CD4-positive, alpha-beta T cell treated with Interleukin-15 for 1 hour (primary cell): ENCODE data around the gene CDCP2.
"Not testable (repeated sequence)": the region's sequence is repeated elsewhere in the genome, so short reads cannot be mapped to it uniquely, and the experiment has no call there.

Experiments
- DNase-seq: peaks from one replicate; pipeline ENCODE4 v3.0.0-alpha.2; 2020

The CDCP2 gene

DNA sequence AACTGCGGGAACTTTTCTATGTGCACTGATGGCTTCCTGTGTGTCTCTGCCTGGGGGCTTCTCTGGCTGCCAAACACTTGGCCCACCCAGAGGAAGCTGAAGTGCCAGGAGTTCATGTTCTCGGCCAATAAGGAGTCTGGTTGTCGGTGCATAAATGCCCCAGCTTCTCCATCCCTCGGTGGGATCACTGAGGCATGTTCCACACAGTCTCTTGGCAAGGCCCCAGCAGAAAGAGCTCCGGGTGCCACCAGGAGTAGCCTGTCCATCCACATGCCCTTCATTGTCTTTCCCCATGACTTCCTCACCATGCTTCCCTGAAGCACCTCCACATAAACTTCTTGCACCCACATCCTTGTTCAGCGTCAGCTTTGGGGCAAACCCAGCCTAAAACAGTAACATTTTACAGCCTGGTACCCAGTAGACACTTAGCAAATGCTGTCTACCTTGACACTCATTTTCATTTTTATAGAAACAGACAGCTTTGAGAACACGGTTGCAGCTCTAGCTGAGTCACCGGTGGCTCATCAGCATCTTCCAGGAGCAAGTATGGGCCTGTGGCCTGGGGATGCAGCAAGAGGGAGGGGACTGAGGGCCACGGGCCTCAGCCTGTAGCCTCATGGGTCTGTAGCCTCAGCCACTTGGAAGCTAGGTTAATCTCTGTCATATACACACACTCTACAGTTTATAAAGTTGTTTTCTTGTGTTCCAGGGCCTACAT, 14.8 kb upstream of the CDCP2 start:
- DNase-seq: no peak

DNA sequence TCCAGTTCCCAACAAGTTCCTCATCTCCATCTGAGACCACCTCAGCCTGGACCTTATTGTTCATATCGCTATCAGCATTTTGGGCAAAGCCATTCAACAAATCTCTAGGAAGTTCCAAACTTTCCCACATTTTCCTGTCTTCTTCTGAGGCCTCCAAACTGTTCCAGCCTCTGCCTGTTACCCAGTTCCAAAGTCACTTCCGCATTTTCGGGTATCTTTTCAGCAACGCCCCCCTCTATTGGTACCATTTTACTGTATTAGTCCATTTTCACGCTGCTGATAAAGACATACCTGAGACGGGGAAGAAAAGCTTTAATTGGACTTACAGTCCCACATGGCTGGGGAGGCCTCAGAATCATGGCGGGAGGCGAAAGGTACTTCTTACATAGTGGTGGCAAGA, 13.6 kb upstream of the CDCP2 start:
- not testable (repeated sequence) for DNase-seq

DNA sequence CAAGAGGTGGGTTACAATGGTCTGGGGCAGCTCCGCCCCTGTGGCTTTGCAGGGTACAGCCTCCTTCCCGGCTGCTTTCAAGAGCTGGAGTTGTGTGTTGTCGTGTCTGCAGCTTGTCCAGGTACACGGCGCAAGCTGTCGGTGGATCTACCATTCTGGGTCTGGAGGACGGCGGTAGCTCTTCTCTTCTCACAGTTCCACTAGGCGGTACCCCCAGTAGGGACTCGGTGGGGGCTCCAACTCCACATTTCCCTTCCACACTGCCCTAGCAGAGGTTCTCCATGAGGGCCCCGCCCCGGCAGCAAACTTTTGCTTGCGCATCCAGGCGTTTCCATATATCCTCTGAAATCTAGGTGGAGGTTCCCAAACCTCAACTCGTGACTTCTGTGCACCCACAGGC, 12.3 kb upstream of the CDCP2 start:
- DNase-seq: no peak

DNA sequence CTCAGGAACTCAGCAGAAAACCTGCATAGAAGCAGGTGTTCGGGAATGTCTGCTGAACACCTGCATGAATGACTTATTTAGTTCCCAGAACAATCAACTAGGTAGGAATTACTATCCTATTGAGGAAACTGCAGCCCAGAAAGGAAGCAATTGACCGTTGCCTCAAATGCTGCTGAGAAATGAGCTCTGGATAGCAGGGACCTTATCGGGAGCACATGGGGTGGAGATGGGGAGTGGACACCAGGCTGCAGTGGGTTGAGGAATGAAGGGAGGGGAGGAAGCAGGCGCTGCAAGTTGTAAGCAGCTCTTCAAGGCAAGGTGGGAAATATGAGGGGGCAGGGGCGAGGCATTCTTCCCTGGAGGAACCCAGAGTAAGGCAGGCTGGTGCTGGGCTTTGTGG, 10.8 kb upstream of the CDCP2 start:
- DNase-seq: no peak

DNA sequence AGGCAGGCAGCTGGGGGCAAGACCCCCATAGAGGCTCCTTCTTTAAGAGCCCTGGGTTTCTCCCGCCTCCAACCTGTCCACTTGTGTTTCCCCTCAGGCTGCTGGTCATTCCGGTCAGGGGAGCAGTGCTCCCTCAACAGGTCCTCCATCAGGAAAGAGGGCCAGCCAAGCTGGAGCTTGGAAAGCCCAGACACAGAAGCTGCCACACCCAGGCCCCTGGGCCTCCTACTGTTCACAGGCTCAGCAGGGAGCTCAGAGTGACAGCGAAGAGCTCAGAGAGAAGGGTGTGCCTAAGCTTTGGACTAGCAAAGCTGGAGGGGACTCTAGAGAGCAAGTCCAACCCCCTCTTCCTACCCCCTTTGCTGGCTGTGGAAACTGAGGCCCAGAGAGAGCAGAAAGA, 10.3 kb upstream of the CDCP2 start:
- no peak for DNase-seq

DNA sequence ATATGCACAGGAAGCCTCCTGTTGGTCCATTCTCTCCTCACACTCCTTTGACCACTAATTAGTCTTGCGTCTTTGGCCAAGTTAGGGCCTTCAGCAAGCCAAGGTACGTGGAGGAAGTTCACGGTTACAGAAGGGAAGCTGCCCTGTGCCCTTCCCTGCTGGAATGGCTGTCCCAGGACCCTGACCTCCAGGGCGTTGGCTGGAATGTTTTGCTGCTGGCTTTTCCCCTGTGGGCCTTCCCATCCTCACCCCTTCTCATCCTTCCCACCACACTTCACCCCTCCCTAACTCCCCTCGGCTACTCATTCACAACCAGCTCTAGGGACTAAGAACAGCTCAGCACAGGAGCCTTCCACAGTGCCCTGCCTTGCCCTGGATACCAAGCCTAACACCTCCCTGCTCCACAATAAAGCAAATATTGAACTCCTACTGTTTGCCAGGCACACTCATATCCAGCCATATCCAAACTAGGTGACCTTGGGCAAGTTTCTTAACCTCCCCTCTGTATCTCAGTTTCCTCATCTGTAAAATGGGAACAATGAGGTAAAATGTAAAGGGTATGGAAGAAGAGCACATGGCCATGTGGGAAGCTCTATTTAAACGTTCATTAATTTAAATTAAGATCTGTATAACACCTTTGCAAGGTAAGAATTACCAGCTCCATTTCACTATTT, 8.8 kb upstream of the CDCP2 start:
- DNase-seq: no peak

DNA sequence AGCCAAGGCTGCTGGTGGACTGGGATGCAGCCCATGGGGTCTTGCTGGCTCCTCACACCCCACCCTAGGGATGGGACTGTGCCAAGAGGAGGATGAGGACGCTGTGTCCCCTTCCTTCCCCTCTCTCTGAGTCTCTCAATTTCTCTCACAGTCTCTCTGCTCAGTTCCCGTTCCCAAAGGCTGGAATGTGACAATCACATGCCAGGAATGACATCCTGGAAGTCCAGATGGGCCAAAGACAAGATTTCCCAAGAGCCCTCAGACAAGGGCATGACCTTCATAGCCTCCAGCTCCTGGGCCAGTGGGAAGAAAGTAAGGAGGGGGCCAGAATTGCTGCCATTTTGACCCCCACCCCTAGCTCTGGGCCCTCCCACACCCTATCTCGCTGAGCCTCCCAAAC, 7.6 kb upstream of the CDCP2 start:
- no peak for DNase-seq

DNA sequence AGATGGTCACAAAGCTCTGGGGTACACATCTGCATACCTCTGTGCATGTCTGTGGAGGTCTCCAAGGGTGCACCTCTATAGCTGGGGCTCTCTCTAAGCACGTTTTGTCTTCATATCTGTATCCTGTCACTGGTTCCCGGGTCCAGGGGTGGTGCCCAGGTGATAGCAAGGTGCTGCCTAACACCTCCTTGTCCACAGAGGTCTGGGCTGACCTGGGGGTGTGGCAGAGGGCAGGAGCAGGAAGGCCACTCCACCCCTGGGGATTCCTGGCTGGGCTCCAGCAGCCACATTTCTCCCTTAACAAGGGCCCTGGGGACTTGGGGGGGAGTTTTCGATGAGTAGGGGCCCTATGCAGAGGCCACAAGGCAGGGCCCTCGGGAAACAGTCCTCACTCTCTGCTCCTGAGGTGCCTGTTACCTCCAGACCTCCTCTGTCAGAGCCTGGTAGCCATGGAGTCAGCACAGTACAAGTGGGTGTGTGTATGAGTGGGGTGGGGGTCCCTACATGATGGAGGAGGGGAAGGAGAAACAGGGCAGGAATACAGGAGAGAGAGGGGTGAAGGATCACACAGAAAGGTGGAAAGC, 7.0 kb upstream of the CDCP2 start:
- no peak for DNase-seq

DNA sequence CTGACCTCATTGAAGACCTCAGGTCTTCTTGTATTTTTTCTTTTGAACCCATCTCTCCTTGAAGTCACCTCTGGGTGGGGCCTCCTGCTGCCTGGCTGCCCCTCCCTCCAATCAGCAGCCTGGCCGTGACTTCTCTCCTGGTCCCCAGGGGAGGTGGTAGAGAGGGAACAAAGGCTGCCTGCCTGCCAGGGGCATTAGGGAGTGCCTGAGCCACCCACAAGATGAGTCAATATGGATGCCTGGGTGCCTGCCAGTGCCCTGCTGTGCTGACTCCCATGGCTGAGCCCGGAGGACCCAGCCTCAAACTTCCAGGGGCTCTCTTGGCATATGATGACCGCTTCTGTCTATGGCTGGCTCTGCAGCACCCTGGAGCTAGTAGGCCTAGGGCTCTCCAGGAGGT, 5.3 kb upstream of the CDCP2 start:
- no peak for DNase-seq

DNA sequence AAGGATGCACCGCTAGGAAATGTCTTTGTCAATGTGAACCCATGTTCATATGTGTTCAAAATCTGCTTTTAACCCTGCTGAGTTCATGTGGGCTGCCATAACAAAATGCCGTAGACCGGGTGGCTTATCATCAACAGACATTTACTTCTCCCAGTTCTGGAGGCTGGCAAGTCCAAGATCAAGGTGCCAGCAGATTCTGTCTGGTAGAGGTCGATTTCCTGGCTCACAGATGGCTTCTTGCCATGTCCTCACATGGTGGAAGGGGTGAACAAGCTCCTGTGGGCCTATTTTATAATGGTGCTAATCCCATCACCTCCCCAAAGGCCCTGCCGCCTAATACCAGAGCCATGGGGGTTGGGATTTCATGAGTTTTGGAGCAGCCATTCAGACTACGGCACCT, 4.6 kb upstream of the CDCP2 start:
- DNase-seq: no peak

DNA sequence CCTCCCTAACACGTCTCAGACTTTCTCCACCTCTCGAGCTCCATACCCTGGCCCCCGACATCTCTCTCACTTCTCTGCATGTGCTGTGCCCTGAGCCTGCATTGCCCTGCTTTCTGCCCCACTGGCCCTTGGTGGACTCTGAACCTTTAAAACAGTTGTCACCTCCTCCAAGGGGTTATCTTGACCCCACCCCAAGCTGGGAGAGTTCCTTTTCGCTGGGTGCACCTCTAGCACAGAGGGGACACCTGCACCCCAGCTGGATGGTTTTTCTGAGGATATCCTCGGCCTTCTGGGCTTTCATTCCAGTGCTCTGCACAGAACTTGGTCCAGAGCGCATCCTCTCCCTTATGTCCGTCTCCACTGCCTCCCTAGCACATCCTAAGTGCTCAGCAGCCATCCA, 4.2 kb upstream of the CDCP2 start:
- DNase-seq: no peak

DNA sequence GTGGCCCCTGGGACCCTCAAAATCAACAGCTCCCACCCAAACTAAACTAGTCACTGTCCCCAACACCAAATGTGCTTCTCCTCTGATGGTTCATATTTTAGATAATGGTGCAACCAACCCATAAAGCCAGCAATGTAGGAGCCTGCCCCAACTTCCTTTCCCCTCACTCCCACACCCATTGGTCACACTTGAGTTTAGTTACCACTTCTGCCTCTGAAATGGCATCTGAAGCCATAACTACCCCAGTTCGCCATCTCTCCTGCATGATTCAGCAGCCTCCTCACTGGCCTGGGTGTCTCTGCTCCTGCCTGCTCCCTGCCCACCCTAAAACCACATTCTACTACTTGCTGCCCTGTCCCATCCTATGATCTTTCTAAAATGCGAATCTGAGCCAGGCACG, 3.4 kb upstream of the CDCP2 start:
- DNase-seq: no peak

DNA sequence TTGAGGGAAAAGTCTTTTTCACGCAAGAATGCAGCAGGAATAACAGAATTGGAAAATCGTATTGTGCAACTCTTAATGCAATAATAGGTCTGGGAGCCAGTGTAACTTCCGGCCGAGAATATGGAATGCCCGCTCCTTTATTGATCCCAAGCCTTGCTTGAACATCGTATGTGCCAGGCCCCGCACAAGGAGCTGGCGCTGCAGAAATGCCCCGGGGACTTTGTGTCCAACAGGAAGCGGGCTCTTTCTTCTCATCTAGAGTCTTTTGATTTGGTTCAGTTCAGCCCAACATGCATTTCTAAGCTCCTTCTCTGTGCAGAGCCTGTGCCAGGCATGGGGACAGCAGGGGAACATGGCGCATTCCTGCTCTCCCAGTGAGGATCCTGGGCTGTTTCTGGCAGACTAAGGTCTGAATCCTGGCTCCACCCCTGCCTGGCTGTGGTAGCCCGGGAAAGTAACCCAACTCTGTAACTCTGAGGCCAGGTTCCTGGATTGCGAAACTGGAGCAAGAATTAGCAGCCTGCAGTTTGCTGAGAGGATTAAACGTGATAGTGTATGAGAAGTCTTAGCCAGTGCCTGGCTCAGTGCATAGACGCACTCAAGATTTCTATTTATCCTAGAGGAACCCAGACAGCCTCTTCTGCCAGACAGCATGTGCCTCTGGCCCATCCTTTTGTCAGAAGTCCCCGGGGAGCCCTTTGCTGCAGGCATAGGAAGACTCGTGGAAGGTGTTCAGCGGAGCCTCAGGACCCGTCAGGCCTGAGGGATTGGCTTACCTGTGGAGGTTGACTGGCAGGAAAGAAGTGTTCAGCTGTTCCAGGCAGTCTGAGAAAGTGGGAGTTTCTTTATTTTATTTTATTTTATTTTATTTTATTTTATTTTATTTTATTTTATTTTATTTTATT, 987 bp upstream of the CDCP2 start:
- no peak for DNase-seq

DNA sequence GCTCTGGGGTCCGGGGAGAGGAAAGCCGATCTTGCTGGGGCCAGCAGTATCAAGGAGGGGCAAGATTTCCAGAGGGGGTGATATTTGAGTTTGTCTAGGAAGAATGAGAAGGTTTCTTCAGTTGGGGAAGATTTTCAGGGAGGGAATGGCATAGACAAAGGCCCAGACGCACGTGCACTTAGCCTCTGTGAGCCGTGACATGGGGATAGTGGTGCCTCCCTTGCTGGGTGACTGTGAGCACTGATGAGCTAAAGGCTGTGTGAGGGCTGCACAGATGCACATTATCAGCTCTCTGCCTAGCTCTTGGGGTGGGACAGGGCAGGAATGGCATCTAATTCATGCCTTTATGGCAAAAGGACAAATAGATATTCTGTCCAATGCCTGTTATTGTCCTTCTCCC, 1.8 kb downstream of the CDCP2 start:
- DNase-seq: no peak

DNA sequence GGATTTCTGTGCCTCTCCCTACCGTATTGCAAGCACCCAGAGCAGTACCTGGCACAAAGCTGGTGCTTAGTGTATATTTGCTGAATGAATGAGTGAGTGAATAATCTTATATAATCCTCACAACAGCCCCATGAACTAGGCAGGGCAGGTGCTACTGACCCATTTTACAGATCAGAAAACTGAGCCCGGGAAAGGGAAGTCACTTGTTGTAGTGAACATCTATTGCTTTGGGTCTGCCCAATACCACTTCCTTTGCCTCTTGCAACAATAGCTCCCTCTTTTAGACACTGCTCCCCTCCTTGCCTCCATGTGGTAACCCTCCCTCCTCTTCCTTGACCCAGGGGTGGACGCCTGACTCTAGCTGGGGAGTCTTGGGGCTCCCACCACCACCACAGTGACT, 3.1 kb downstream of the CDCP2 start:
- no peak for DNase-seq

DNA sequence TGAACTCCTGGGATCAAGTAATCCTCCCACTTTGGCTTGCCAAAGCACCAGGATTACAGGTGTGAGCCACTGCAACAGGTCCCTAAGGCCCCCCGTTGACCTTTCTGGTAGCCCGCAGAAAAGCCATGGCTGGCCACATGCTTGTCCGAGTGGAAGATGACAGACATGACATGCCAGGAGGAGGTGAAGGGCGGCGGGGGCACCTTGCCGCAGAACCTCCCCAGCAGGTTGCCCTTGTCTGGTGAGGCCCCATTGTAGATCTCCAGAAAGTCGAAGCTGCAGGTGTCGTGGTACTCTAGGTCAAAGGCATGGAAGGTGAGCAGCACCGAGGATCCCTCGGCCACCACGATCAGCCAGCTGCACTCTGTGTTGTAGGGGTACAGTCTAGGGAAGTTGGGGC, 8.4 kb downstream of the CDCP2 start:
- no peak for DNase-seq

DNA sequence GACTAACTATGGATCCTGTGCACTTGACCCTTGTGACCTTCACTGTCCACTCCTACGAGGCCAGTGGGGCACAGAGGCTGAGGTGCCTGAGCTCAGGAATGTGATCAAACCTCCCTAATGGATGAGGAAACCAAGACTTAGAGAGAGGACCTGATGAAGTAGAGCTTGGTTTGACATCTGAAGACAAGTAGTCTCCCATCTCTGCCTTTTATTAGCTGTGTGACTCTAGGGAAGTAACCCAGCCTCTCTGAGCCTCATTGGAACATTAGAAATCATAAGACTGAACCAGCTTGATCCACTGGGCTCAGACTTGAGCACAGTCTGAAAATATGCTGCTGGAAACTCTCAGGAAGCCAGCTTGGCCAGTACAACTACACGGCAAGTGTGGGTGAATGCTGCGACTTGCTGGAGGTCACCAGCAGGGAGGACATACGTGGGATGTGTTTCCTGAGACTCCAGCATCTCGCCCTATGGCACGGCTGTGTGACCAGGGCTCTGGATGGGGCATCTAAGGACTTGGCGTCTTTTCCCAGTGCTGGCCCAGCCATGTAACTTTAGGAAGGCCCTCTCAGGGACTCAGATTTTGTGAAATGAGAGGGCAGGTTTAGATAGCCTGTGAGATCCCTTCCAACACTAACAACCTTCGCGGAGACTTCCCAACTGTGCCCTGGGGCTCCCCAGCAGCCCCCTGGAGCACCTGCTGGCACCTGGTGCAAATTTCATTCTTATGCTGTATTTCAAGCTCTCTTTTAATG, 10.5 kb downstream of the CDCP2 start:
- no peak for DNase-seq

DNA sequence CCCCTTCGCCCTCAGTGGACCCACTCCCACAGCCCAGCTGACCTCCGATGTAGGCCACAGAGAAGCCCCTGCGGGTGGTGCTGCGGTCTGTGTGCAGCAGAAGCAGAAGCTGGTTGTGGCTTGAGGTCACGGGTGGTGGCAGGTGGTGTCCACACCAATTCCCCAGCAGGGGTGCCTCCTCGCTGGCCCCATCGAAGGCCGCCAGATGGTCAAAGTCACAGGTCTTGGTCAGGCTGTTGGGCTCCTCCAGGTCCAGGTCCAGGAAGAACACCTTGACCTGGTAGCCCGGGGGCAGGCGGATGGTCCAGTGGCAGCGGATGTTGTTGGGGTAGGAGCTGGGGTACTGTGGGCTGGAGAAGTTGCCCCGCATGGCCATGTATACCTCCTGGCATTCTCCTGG, 13.1 kb downstream of the CDCP2 start:
- no peak for DNase-seq

DNA sequence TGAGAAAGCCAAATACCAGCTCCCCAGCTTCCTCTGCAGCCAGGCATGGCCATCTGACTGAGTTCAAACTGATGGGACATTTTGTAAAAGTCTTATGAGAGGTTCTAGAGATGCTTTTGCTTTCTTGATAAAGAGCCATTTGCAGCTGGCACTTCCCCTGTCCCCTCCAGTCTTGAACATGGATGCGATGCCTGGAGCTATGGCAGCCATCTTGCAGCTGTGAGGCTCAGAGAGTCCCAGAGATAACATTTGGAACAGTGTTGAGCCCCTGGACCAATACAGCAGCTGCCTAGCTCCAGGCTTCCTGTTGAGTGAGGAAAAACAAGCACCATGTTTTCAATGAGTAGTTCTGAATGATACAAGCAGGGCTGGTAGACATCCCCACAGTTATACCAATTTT, 13.8 kb downstream of the CDCP2 start:
- no peak for DNase-seq

DNA sequence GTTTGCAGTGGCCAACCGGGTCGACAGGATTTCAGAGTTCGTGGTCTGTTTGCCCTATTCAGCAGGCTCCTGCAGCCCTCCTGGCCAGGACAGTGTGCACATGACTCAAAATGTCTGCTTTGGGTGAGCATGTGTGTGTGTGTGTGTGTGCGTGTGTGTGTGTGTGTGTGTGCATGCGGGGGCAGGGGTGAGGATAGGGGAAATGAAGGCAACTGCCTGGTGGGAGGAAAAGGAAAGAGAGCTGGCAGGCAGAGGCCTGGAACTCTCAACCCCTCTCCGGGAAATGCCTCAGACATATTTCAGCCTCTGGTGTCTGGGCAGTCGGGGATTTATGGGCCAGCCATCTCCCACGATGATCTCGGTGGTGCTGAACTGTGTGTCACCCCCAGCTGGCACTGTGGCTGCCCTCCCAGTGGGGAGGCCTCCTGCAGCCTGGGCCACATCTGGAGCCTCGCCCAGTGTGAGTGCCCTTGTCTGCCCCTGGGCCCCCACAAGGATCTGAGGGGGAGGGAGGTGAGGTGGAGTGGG, 15.2 kb downstream of the CDCP2 start:
- DNase-seq: no peak

DNA sequence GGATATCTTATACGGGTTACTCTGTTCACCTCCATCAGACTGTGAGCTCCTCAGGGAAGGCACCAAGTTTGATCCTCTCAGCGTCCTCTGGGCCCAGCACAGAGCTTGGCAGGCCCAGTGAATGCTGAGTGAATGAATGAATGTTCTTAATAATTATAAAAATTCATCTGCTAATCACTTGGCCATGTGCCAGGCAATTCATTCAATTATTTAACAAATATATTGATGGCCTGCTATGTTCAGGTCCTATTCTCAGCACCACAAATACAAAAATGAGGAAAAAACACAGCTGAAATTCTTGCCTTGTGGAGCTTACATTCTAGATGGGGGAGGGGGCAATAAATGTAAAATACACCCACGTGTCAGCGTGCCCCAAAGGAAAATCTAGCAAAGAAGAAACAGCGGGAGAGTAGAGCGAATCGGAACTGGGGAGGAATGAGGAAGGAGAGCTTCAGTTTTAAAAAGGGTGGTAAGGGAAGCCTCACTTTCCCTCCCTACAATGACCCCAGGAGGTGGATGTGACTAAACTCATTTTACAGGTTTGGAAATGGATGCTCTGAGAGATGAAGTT, 15.8 kb downstream of the CDCP2 start:
- no peak for DNase-seq

DNA sequence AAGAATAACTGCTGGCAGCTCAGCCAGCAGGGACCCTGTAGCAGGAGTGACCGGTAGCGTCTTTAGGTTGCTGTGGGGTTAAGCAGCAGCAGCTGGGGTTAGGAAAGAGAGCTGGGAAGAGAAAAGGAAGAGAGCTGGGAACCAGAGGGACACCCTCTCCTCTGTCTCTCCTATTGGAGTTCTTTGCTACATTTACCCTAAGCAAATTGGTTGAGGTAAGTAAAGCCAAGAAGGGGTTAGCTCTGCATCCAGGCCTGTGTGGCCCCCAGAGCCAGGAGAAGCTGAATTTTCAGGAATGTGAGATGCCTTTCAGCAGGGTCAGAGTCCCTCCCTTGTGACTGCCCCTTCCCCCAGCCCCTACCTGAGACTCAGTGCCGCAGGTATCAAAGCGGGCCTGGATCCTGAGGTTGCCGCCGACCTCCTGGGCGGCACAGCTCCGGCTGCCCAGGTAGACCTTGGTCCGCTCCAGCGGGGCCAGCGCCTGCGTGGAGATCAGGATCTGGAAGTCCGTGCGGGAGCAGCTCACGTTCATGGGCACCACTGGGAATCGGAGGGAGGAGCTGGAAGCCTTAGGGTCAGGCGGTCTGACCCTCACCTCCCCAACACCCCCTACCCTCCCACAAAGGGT, 16.4 kb downstream of the CDCP2 start:
- DNase-seq: no peak
